Myocyte (in vitro differentiated cells): ENCODE results near the gene IQGAP1. TPM values are rescaled to one million over a fixed set of nuclear protein-coding genes. Genes with fewer than 3 reads are reported as not detected.

Experiments used
- DNase-seq: peaks from one replicate; pipeline ENCODE4 v3.0.0-alpha.2; 2012; ENCODE audit warnings: low read depth
- total RNA-seq: library from RNA; depleted of rRNA; stranded (reverse); fragments of >200 nt; gene quantifications from 2 replicates; pipeline ENCODE4 v1.2.3, GENCODE V29; 2014

The IQGAP1 gene
- total RNA-seq, 1 donor from 2014 or later = 95.9 TPM

- DNase-seq = no peak
These were observed 49.5 kb downstream of the IQGAP1 start for GRCh38 chr15:90437516-90437915.

GRCh38 chr15:90439946-90440345 lies 51.9 kb downstream of the IQGAP1 start:
- no peak for DNase-seq

- DNase-seq = no peak
These were observed 53.0 kb downstream of the IQGAP1 start for GRCh38 chr15:90441027-90441426.

- no peak for DNase-seq
These were observed 54.4 kb downstream of the IQGAP1 start for GRCh38 chr15:90442423-90442822.

- DNase-seq = no peak
These were observed 61.2 kb downstream of the IQGAP1 start for GRCh38 chr15:90449206-90449735.

- DNase-seq = peak; percentile 90
These were observed 63.2 kb downstream of the IQGAP1 start for GRCh38 chr15:90451053-90451850.

- DNase-seq = no peak
These were observed 68.2 kb downstream of the IQGAP1 start for GRCh38 chr15:90456236-90456635.

GRCh38 chr15:90458061-90458460 lies 70.0 kb downstream of the IQGAP1 start:
- DNase-seq = no peak

- DNase-seq = no peak
These were observed 71.3 kb downstream of the IQGAP1 start for GRCh38 chr15:90459368-90459767.

- no peak for DNase-seq
These were observed 72.2 kb downstream of the IQGAP1 start for GRCh38 chr15:90460142-90460824.

GRCh38 chr15:90463381-90463780 lies 75.3 kb downstream of the IQGAP1 start:
- DNase-seq = peak; percentile 96

- DNase-seq = no peak
These were observed 77.3 kb downstream of the IQGAP1 start for GRCh38 chr15:90465140-90465929.

- DNase-seq = peak; percentile 40
These were observed 78.0 kb downstream of the IQGAP1 start for GRCh38 chr15:90465930-90466567.

- no peak for DNase-seq
These were observed 81.7 kb downstream of the IQGAP1 start for GRCh38 chr15:90469723-90470122.

- no peak for DNase-seq
These were observed 82.4 kb downstream of the IQGAP1 start for GRCh38 chr15:90470453-90470852.

GRCh38 chr15:90471126-90471525 lies 83.1 kb downstream of the IQGAP1 start:
- no peak for DNase-seq

- peak; percentile 74 for DNase-seq
These were observed 83.7 kb downstream of the IQGAP1 start for GRCh38 chr15:90471769-90472168.

- no peak for DNase-seq
These were observed 90.9 kb downstream of the IQGAP1 start for GRCh38 chr15:90478846-90479481.

GRCh38 chr15:90479656-90480055 lies 91.6 kb downstream of the IQGAP1 start:
- no peak for DNase-seq

- DNase-seq = peak; percentile 85
These were observed 93.0 kb downstream of the IQGAP1 start for GRCh38 chr15:90481023-90481422.
